HEK293T (cell line): ENCODE results near the gene MTNR1B.

Source experiments
- BHLHE40 ChIP-seq: fragments of 450-650 bp; IDR thresholded peaks from 2 replicates; pipeline ENCODE4 v1.6.1; 2016; ENCODE audit warnings: mild to moderate bottlenecking, moderate library complexity, borderline replicate concordance
- ELF4 ChIP-seq: fragments of 450-650 bp; IDR thresholded peaks from 2 replicates; pipeline ENCODE4 v1.6.1; 2017; ENCODE audit warnings: antibody characterized with exemption
- SUZ12 ChIP-seq: fragments of 450-650 bp; IDR thresholded peaks from 2 replicates; pipeline ENCODE4 v1.6.1; 2016; ENCODE audit warnings: mild to moderate bottlenecking

GRCh38 chr11:92920331-92920730 is 49.1 kb upstream of the MTNR1B start:
- no peak for TF ChIP-seq SUZ12
- TF ChIP-seq BHLHE40, result no peak
- TF ChIP-seq ELF4, result no peak
